ACHN (cell line): ENCODE data around the gene COL6A1.
A peak's percentile ranks its signal among the peaks of the same experiment; 100 is the strongest.
"Not testable (repeated sequence)": the region's sequence is repeated elsewhere in the genome, so short reads cannot be mapped to it uniquely, and the experiment has no call there.

ENCODE experiments used
- DNase-seq: peaks from one replicate; pipeline ENCODE4 v3.0.0-alpha.2; 2015
- in situ Hi-C: cut with HindIII; loops from 2 replicates; pipeline ENCODE4 v1.10.0; 2017; ENCODE audit warnings: low sequenced_read_pairs, low pct_ligation_motif_present, low pct_unique_long_range_greater_than_20kb

Gene COL6A1

GRCh38 chr21:45943630-45944540 is 37.7 kb upstream of the COL6A1 start:
- in situ Hi-C loops: no loop called here
- DNase-seq: no peak

GRCh38 chr21:45944601-45945000 is 37.0 kb upstream of the COL6A1 start:
- no peak for DNase-seq
- in situ Hi-C loops: no loop called here

GRCh38 chr21:45945066-45945867 is 36.3 kb upstream of the COL6A1 start:
- in situ Hi-C loops: no loop called here
- DNase-seq: no peak

- in situ Hi-C loops: no loop called here
- no peak for DNase-seq
These were observed 35.7 kb upstream of the COL6A1 start for GRCh38 chr21:45945868-45946210.

GRCh38 chr21:45947296-45947695 is 34.3 kb upstream of the COL6A1 start:
- no peak for DNase-seq
- in situ Hi-C loops: no loop called here

GRCh38 chr21:45947716-45948255 is 33.8 kb upstream of the COL6A1 start:
- in situ Hi-C loops: no loop called here
- no peak for DNase-seq

GRCh38 chr21:45948576-45949141 is 32.9 kb upstream of the COL6A1 start:
- DNase-seq: no peak

GRCh38 chr21:45949928-45950739 is 31.4 kb upstream of the COL6A1 start:
- DNase-seq: no peak

More at GRCh38 chr21:45948576-45949141, 32.9 kb upstream of the COL6A1 start:
- in situ Hi-C loops: no loop called here

GRCh38 chr21:45950740-45951515 is 30.6 kb upstream of the COL6A1 start:
- DNase-seq: peak; percentile 30
- in situ Hi-C loops: no loop called here

More at GRCh38 chr21:45949928-45950739, 31.4 kb upstream of the COL6A1 start:
- in situ Hi-C loops: no loop called here

- DNase-seq: no peak
- in situ Hi-C loops: no loop called here
These were observed 29.9 kb upstream of the COL6A1 start for GRCh38 chr21:45951676-45952075.

- in situ Hi-C loops, DNase-seq: not testable (repeated sequence)
These were observed 29.0 kb upstream of the COL6A1 start for GRCh38 chr21:45952527-45952926.

- DNase-seq: no peak
- in situ Hi-C loops: no loop called here
These were observed 28.6 kb upstream of the COL6A1 start for GRCh38 chr21:45952974-45953373.

- DNase-seq: no peak
- in situ Hi-C loops: no loop called here
These were observed 27.3 kb upstream of the COL6A1 start for GRCh38 chr21:45954261-45954660.

- in situ Hi-C loops: no loop called here
- no peak for DNase-seq
These were observed 26.6 kb upstream of the COL6A1 start for GRCh38 chr21:45954921-45955320.

GRCh38 chr21:45957551-45957950 is 24.0 kb upstream of the COL6A1 start:
- in situ Hi-C loops: no loop called here
- DNase-seq: no peak

GRCh38 chr21:45957981-45958600 is 23.5 kb upstream of the COL6A1 start:
- no peak for DNase-seq
- in situ Hi-C loops: no loop called here

- no peak for DNase-seq
These were observed 22.4 kb upstream of the COL6A1 start for GRCh38 chr21:45959182-45959581.

More at GRCh38 chr21:45959182-45959581, 22.4 kb upstream of the COL6A1 start:
- in situ Hi-C loops: no loop called here
